Fibroblast of the aortic adventitia (primary cell): ENCODE measurements around the gene PCGF1. TPM values are rescaled to one million over a fixed set of nuclear protein-coding genes. Genes with fewer than 3 reads are reported as not detected.
"Not testable (repeated sequence)": the region's sequence is repeated elsewhere in the genome, so short reads cannot be mapped to it uniquely, and the experiment has no call there.

ENCODE experiments used
- DNase-seq: peaks from one replicate; pipeline ENCODE4 v3.0.0-alpha.2; 2010; ENCODE audit warnings: low read depth
- H3K4me3 ChIP-seq: 2 replicates; pipeline ENCODE4 v1.5.1; 2011; ENCODE audit warnings: low read depth, mild to moderate bottlenecking, control low read depth, low read length, moderate library complexity
- total RNA-seq: library from RNA; depleted of rRNA; stranded (reverse); fragments of >200 nt; gene quantifications from 2 replicates; pipeline ENCODE4 v1.2.3, GENCODE V29; 2012; ENCODE audit warnings: low replicate concordance
- TF ChIP-seq, protein P1 (sequence below): IDR thresholded peaks from 2 replicates; pipeline ENCODE4 v1.5.1; 2011; ENCODE audit warnings: mild to moderate bottlenecking, low read length, control low read depth, inconsistent platforms; ENCODE audit not compliant: insufficient read depth

PCGF1 gene
- total RNA-seq, 1 donor, result 27.5 TPM

DNA sequence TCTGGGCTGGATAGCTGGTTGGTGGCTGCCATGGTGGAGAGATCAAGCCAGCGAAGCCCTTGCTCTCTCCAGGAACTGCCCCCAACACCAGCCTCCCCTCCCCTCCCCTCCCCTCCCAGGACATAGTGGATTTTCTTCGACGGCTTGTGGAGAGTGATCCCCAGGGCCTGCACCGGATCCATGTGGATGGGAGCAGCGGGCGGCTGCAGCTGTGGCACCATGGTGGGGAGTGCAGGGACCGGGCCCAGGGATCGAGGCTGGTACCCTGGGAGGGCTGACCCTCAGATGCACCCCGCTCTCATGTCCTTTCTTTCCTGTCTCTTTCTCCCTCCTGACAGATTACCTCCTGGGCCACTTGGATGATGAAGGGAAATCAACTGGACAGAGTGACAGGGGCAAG, 17.6 kb downstream of the PCGF1 start:
- TF ChIP-seq, protein P1, sequence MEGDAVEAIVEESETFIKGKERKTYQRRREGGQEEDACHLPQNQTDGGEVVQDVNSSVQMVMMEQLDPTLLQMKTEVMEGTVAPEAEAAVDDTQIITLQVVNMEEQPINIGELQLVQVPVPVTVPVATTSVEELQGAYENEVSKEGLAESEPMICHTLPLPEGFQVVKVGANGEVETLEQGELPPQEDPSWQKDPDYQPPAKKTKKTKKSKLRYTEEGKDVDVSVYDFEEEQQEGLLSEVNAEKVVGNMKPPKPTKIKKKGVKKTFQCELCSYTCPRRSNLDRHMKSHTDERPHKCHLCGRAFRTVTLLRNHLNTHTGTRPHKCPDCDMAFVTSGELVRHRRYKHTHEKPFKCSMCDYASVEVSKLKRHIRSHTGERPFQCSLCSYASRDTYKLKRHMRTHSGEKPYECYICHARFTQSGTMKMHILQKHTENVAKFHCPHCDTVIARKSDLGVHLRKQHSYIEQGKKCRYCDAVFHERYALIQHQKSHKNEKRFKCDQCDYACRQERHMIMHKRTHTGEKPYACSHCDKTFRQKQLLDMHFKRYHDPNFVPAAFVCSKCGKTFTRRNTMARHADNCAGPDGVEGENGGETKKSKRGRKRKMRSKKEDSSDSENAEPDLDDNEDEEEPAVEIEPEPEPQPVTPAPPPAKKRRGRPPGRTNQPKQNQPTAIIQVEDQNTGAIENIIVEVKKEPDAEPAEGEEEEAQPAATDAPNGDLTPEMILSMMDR, result no peak
- DNase-seq, result no peak
- no peak overlapping the region for H3K4me3 ChIP-seq

DNA sequence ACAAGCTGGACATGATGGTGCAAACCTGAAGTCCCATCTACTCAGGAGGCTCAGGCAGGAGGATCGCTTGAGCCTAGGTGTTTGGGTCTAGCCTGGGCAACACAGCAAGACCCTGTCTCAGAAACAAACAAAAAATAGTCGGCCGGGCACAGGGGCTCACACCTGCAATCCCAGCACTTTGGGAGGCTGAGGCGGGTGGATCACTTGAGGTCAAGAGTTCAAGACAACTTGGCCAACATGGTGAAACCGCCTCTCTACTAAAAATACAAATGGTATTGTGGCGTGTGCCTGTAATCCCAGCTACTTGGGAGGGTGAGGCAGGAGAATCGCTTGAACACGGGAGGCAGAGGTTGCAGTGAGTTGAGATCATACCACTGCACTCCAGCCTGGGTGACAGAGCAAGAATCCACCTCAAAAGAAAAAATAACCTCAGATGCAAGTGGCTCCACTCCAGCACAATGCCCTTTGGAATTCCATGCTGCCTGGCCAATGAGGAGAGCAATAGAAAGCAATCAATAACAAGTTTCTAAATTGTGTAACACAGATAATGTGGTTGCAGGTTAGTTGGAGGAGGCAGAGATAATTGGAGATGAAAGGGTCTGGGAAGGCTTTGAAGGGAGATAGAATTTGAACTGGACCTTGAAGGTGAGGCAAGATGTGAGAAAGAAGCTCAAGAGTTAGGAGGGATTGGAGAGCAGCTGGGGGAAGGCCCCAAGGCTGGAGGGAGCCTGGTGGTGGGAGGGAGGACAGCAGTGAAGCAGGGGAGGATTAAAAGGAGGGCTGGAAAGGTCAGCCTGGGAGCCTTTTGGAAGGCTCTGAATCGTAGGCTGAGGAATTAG, 18.6 kb downstream of the PCGF1 start:
- H3K4me3 ChIP-seq, result no peak overlapping the region
- TF ChIP-seq, protein P1, result no peak
- DNase-seq, result no peak

DNA sequence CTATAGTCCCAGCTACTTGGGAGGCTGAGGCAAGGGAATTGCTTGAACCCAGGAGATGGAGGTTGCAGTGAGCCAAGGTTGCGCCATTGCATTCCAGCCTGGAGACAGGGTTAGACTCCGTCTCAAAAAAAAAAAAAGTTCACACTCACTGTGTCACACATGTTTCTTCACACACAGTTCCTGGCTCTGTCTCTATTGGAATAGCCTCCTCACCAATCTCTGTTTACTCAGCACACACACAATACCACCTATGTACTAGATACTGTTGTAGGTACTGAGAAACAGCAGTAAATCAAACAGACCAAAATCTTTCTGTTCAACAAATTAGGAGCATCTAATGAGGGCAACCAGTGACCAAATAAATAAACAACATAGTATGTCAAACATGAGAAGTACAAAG, 21.4 kb downstream of the PCGF1 start:
- TF ChIP-seq, protein P1, result no peak
- no peak overlapping the region for H3K4me3 ChIP-seq
- DNase-seq, result no peak

DNA sequence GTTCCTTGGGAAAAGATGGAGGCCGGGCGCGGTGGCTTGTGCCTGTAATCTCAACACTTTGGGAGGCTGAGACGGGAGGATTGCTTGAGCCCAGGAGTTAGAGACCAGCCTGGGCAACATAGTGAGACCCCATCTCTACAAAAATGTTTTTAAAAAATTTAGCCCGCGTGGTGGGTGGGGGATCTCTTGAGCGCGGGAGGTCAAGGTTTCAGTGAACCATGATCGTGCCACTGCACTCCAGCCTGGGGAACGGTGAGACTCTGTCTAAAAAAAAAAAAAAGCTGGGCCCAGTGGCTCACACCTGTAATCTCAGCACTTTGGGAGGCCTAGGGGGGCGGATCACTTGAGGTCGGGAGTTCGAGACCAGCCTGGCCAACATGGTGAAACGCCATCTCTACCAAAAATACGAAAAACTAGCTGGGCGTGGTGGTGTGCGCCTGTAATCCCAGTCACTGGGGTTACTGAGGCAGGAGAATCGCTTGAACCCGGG, 23.8 kb downstream of the PCGF1 start:
- peak overlapping the region; percentile 97 for H3K4me3 ChIP-seq
- not testable (repeated sequence) for DNase-seq

DNA sequence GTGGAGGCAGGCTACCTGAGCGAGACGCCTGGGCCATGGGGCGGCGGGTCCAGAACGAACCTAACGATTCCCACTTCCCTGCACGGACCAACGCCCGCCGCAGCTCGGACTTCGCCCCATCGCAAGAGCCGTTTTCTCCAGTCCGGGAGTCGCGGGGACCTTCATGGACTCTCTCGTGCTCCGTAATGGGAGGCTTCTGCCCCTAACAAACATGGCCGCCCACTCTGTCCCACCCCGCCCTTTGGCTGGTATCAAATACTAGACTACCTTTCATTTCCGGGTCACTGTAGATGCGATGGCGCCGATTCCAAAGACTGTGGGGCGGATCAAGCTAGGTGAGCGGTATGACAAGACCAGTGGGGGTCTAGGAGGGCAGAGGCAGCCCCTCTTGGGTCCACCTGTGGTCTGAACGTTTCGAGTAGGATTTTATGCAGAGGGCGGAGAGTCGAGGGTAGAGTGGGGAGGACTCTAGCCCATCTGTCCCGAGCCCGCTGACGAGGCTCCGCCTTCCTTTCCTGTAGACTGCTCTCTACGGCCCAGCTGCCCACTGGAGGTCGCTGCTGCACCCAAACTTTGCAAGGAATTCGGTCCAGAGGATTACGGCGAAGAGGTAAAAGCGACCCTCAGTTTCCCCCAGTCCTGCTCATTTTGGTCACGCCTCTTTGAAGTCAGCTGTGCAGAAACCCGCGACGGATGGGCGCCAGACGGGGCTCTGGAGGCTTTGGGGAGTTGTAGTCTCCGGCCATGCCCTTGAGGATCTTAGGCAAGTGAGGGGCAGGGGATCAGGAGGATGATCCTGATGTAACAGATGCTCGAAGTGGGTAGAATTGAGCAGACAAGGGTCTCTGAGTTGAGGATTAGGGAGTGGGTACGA, 24.5 kb downstream of the PCGF1 start, which contains the start of the genes CCDC142 and TTC31:
Gene CCDC142 (minus strand): TSS at position 198 of the 874 bp plus-strand sequence. CDS start 161 bp downstream, at position 37.
Gene TTC31 (plus strand): TSS at position 281 of the 874 bp plus-strand sequence. CDS start 15 bp downstream, at position 296.
- H3K4me3 ChIP-seq, result peak within 1 kb of the TSS; percentile 97
- TF ChIP-seq, protein P1, result peak; percentile 89
- peak; percentile 96 for DNase-seq

DNA sequence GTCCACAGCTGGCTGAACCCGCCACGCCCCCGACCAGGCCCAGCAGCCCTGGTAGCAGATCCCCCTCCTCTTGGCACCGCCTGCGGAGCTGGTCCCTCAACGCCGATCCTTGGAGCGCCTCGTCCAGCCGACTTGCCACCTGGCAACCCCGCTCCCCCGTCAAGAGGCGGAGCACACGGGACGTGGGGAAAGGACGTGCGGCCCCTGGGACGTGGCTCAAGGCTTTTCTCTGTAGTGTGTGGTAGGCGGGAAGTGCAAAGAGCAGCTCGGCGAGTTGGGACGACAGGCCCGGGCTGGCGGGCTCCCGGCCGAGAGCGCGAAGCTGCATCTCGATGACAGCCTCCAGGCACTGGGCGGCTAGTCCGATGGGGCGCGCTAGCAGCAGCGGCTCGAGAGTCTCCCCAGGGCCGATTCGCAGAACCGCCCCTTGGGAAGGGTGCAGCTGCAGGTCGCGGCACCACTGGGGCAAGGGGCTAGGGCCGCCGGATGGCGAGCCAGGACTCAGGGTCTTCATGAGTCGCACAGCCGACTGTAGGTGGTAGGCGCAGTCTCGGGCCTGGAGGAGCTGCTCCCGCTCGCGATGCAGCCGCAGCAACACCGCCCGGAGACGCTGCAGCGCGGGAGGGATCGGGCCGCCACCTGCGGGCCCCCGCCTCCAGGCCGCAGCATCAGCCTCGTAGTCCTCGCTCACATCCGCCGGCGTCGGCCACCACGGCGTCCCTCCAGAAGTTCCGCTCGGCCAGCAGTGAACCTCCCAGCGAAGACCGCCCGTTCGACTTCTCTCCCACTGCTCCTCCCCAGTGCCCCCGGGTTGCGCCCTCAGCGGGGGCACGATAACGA, 25.3 kb downstream of the PCGF1 start:
- no peak for DNase-seq
- peak overlapping the region; percentile 97 for H3K4me3 ChIP-seq
- TF ChIP-seq, protein P1, result no peak
